ENCODE data around the gene LRRC73.

DNA sequence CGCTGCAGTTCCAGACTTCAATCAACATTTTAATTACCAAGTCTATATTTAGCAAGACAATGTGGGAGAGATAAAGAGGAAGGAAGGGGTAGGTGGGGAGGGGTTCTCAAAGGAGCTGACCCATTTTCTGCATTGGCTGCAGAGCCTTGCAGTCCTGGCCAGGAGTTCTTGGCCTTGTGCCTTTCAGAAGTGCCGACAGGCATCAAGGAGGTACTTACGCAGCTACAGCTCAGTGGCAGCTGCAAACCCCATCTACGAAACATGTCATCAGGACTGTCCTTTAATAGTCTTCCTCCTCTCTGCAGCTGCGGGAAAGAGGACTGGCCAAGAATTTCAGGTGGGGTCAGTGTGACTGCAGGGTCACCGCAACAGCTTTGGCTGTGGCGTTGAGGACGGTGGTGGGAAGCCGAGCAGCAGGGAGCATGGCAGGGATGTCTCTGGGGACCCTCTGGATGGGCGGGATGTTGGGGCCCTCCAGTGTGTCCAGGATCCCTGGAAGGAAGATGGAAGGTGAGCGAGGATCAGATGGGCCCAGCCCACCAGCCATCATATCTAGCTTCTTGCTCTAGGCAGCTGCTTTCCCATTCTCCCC is 1.8 kb upstream of the LRRC73 start:
- TF ChIP-seq POLR2A (IDR thresholded peaks at IDR 0.05; ENCODE audit: low read depth, low read length) (no peak), TAF1 (IDR thresholded peaks at IDR 0.05; ENCODE audit: low read depth, low read length) (no peak), SPI1 (IDR thresholded peaks at IDR 0.05; ENCODE audit: low read depth, low read length) (no peak), POLR2AphosphoS5 (IDR thresholded peaks at IDR 0.05; ENCODE audit: low read depth, low read length) (no peak), PAX5 (IDR thresholded peaks at IDR 0.05; ENCODE audit: insufficient read depth, low read length, severe bottlenecking) (no peak), POU2F2 (IDR thresholded peaks at IDR 0.05; ENCODE audit: low read depth, low read length) (no peak)

Measured in GM12891 (cell line).